Activated CD4-positive, CD25-positive, alpha-beta regulatory T cell treated with anti-CD3 and anti-CD28 coated beads, Interleukin-2, amount 50 U/mL, for 72 hours (primary cell): ENCODE results near the gene ARHGEF4.
"Not testable (repeated sequence)": the region's sequence is repeated elsewhere in the genome, so short reads cannot be mapped to it uniquely, and the experiment has no call there.

Experiments used
- DNase-seq: peaks from one replicate; pipeline ENCODE4 v3.0.0; 2021

The ARHGEF4 gene

DNA sequence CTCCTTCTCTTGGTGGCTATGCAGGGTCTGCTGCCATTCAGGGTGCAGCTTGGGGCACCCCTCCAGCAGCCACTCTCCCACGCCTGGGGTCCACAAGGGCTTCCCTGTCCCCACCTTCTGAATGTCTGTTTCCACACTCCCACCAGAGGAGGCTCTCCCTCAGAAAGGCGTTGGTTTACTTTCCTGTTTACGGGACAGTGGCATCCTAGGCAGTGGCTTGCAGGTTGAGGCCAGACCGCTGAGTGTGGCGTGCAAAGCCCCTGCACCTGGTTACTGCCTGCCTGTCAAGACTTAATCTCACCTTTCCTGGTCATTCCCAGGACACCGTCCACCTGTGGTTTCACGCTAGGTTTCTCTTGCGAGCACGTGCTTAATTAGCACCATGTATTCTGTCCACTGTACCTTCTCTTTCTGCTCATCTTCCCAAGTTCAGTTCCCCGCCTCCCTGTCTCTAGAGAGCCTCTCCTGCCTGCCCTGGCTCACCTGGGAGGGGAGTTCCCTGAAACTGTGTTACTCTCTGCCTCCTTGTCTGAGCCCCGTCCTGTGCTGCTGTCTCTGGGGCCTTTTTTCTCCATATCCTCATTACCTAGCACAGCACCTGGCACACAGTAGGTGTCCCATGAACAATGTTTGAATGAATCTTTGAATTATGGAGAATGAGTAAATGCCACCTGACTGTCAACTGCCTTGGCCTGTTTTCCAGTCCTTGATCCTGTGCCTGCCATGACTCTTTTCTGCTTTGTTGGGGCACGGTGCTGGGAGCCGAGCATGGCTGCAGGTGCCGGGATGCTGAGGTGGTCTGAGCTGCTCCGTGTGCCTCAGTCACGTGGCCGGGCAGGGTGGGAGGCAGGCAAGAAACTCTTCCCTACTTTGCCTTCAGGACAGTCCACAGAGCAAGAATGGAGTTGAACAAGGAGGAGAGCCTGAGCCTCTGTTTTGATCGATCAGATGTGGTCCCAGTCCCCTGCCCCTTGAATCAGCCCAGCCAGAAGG, 56.4 kb downstream of the ARHGEF4 start:
- DNase-seq, result no peak

DNA sequence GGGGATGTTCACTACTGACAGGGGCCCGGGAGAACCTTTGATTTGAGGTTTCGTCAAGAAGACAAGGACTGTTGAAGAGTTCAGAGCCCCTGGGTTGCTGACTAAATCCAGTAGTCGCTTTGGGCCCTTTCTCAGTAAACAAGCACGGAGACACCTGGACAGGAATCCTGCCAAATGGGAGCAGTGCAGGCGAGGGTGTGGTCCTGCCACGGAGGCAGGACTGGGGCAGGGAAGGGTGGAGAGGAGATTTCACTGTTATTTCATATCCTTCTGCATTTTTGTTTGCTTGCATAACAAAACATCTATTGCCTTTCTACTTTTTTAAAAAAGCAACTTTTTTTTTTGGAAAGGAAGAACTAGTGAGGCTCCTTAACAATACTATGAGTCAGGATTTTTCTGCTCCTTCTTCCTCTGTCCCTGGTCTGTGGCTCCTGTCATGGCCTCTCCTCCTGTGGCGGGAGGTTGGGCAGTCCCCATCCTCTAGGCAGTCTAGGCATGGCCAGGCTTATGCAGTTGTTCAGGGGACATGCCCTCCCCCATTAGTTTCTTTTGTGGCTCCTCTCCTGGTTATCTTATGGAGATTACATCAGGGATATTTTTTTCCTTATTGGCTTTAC, 57.7 kb downstream of the ARHGEF4 start:
- no peak for DNase-seq

DNA sequence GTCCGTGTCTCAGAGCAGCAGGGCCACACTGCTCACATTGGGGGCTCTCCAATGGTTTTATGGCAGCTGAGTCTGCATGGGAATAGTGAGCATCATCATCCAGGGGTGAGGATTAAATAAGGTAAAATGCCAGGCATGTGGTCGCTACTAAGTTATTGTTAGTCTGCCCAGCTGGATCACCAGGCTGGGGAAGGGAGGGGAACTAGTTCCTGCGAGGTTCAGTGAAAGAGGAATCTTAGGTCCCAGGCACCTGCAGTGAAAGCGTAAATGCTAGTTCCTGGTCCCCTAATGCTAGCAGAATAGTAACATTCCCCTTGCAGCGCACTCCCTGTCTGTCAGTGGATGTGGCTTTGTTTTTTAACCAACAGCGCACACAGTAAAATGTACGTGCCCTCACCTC, 60.1 kb downstream of the ARHGEF4 start:
- no peak for DNase-seq

DNA sequence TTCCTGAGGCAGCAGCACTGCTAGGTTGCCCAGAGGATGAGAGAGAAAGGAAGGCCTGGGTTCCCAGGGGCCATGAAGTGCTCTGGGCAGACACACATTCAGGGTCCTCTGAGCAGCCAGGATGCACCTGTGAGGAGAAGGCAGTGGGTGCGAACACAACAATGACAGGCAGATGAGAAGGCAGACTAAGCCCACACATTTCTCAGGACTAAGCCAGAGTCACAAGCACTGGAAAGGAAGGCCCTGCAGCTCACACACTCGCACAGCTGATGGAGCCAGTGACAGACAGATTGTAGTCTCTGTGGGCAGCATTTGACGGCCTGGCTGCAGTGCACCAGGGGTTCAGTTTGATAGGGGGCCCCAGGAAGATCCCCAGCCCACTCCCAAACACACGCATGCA, 61.8 kb downstream of the ARHGEF4 start:
- DNase-seq, result no peak

DNA sequence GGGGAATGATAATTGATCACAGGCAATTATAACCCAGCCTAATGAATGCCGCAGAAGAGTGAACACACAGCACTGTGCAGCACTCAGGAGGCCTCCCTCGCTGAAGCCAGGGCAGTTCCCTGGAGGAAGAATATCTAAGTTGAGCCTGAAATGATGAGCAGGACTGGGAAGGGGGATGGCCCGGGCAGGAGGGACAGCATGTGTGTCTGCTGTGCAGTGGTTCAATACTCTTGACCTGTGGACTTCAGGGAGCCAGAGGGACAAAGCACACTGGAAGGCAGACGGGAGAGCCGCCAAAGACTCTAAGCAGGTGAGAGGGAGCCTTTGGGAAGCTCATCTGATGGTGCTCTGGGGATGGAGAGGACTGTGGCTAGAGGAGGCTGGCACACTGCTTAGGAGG, 62.6 kb downstream of the ARHGEF4 start:
- DNase-seq, result no peak

DNA sequence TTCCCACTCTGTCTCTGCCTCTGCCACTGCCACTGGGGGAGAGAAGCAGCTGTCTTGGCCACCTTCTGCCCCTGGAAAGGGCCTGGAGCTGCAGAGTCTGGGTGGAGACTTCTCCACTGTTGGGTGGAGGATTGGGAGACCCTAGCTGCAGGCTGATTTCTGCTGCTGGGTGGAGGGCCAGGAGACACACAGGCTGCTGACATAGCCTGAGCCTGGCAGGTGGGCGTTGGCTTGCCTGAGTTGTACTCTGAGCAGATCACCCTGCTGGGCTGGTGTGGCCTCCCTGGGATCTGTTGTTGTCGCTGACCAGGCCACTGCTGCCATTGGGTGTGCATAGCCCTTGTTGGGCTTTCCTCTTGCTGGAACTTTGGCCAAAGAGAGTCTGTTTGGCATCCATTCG, 64.3 kb downstream of the ARHGEF4 start:
- no peak for DNase-seq

DNA sequence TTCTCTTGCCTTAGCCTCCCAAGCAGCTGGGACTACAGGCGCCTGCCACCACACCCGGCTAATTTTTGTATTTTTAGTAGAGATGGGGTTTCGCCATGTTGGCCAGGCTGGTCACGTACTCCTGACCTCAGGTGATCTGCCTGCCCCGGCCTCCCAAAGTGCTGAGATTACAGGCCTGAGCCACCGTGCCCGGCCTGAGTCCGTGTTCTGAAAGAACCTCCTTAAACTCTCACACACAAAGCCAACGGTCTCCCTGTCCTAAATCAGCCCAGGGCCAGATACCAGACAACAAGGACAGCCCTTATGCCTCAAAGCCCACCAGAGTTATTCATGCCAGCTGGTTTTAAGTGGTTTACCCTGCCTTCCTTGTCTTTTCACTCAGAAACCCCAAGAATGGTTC, 64.9 kb downstream of the ARHGEF4 start:
- not testable (repeated sequence) for DNase-seq

DNA sequence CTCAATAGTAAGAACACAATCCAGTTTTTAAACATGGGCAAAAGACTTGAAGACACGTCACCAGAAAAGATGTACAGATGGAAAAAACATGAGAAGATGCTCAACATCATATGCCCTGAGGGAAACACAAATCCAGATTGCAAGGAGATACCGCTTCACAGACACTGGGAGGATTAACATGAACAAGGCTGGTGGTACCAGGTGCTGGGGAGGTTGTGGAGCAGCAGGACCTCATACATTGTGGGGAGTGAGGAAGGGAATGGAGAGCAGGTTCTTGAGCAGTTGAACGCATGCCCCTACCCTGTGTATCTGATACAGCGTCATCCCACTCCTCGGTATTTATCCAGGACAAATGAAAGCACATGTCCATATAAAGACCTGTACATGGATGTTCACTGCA, 72.1 kb downstream of the ARHGEF4 start:
- DNase-seq, result no peak

DNA sequence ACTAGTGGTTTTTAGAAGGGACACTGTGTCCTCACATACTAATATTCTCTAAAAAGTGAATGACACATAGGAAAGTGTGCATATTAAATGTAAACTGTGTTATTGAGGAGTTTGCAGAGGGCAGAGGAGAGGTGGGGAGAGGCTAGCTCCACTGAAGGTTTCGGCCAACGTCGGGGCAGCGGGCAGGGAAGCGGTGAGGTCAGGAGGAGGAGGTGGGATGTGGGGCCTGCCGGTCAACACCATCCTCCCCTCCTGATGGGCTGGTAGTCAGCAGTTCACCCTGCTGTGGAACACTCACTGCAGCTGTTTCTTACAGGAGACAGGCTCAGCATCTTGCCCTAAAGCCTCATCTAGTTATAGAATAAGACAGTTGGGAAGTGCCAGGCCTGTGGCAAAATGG, 74.2 kb downstream of the ARHGEF4 start:
- DNase-seq, result no peak

DNA sequence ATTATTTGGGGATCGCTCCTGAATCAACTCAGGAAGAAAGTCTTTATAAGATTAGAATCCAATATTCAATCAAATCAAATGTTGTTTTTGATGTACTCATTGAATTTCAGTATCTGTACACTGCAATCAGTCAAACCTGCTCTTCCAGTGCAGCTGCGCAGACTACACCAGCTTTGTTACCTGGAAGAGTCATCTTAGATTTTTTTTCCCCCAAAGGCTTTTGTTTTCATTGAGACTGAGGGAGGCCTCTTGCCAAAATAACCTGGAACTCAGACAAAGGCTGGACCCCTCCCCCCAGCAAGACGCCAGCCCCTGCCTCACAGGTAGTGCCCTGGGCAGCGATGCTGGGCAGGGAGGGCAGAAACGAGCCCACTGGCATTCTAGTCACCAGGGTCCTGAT, 74.8 kb downstream of the ARHGEF4 start:
- DNase-seq, result no peak

DNA sequence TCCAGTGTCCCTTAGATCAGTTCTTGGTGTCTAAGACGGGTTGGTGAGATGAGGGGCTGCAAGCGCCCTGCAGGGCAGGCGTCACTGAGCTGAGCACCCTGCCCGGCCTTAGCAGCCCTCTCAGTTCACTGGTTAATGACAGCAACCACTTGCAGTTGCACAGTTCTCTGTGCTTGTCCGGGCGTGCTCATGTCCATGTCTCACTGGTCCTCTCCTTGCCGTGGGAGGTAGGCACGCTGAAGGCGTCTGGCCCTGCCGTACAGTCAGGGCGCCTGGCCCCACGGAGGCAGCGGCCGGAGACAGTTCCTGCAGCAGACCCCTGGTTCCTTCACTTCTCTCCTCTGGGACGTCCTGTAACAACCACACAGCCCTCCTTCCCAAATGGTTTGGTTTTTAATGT, 75.3 kb downstream of the ARHGEF4 start:
- no peak for DNase-seq

DNA sequence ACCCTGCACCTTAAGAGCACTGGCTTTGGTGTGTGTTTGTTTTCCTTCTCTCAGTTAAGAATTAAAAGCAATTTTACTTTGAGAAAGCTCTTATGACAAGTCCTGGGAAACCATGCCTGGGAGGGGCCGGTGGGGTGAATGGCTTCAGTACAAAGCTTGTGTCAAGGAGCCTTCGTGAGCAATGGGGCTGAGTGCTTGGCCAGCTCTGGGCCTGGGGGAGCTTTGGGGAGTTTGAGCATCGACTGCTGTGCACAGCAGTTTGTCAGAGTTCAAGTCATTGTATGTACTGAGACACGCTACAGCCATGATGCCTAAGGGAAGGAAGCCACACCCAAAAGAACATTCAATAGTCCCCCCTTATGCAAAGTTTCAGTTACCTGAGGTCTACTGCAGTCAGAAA, 75.8 kb downstream of the ARHGEF4 start:
- no peak for DNase-seq

DNA sequence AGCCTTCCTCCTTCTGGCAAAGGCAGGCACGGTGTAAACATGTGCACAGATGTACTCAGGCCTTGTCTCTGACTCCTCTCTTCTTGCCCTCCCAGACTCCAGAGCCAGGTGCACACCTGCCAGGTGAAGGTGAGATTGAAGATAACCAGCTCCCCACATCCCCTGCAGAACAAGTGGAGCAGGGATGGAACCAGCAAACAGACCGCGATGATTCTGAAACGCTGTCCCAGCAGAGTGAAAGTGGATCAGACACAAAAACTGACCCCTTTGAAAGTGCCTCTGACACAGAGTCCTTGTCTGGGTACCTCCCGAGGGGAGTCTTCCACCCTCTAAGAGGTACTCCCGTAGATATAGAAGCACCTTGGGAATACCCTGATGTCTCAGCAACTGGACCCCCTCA, 77.2 kb downstream of the ARHGEF4 start:
- no peak for DNase-seq

DNA sequence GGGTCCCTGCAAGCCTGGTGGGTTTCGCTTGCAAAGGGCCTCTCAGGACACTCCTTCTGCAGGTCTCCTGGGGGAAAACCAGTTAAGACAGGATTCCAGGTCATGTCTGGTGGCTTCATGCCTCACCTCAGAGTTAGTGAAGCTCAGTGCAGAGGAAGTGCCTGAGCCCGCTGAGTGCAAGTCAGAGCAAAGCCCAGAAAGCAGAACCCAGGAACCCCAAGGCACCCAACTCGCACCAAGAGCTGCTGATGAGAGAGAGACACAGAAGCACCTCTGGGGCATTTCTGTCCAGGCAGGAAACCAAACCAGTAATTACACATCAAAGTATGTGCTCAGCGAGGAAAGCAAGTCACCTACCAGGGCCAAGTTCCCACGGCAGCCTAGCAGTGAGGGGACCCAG, 78.4 kb downstream of the ARHGEF4 start:
- no peak for DNase-seq

DNA sequence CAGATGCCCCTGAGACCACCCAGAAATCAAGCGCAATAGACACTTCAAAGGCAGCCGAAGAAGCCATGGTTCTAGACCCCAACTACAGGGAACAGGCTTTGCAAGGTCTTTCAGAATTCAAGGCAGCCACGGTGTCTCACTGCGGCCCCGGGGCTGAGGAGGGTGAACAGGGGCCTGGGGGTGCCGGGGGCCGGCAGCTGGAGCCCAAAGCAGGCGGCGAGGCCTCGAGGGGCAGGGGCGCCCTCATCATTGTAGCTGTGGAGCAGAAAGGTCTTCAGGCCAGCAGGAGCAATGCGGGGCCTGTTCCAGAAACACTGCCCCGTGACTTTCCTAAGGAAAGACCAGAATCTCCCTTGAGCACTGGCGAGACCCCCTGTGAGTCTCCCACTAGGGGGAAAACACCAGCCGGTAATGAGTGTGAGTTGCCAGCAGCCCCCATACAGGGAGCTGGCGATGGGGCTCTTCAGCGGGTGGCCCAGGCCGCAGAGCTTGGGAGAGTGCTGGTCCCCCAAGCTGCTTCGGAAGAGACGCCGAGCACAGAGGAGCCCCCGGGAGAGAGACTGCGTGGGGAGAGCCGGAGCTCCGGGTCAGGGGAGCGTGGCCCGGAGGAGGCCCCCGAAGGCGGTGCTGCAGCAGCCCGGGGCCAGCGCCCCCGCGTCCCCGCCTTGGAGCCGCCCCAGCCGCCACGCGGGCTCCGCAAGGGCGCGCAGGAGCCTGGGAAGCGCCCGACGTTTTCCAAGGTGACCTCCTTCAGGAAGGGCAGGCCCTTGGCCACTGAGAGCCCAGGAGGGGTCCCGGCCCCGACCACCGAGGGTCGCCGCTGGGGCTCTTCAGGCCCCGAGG, 79.1 kb downstream of the ARHGEF4 start:
- DNase-seq, result no peak

DNA sequence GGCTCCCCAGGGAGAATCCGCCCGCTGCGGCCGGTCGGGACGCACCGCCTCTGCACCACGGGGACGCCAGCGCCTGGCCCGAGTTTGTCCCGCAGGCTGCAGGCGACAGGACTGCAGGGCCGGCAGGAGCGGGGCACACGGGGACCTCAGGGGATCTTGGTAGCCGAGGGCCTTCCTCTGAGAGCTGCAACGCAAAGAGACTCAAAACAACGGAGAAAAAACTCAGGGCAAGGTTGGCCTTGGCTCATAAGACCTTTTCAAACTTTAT, 79.7 kb downstream of the ARHGEF4 start:
- no peak for DNase-seq

DNA sequence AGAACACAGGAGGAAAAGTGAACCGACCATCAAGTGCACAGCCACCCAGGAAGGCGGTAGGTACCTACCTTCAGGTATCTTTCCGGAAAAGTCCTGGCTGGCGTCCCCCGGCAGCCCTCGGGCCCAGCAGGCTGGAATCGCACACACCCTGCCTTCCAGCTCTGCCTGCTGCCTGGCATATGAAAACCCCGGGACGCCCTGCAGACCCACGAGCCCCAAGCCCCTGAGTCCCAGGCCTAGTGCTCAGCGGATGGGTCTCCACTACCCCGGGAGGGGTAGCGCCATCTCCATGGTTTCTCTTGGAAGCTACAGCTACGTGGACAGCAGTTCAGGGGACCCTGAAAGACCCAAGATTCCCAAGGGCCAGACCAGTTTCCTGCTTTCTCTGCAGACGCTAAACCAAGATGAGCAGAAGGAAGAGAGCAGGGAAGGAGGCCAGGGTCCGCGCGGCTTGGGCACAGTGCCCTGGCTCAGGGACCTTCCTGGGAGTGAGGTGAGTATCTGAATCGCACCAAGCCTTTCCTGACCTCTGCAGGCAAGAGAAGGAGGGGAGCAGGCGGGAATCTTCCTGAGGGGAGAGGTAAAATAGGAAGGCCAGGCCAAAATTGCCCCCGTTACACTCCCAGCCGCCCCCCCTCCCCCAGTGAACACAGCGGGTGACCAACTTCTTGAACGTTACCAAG, 80.4 kb downstream of the ARHGEF4 start:
- no peak for DNase-seq

DNA sequence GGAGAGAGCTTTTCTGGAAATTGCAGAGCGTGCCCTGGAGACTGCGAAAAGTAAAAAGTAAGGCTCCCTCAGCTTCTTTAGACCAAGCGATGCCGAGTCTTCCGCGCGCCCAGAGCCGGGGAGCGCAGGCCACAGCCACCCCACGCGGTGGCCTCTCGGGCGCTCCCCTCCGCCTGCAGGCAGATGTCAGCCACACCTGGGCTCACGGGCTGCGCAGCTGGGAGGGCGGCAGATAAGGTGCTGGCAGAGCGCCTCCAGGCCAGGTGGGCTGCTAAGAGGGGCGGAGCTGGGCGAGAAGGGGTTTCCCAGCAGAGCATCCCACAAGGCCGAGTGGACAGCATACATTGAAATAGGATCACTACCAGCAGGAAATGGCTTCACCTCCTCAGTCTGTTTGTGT, 81.7 kb downstream of the ARHGEF4 start:
- DNase-seq, result no peak

DNA sequence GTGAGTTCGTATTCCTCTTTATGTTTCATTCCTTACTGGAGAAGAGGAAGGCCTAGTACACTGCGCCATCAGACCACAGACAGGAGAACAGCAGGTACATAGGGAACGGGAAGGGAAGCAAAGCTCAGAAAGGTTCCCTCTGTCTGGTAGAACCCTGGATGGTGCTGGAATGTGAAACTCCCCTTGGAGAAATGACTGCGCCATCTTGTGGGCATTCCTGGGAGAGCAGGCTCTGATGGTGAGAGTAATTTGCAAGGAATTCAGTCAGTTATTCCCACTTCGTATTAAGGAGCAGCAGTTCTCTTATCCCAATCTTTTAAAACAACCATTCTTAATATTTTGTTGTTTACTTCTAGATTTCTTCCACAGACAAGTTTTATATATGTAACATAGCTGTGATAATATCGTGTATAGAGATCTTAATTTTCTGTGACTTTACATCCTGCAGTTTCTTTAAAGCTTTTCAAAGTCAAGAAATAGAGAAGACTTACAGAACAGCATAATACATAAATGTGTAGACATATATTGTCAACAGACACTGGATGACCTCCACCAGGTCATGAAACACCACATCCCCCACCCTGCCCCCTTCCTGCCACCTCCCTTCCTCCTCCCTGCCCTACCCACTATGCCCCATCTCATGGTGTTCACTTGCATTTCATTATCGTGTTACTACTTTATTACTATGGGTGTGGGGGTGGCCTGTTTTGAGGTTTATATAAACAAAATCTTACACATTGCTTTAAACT, 83.9 kb downstream of the ARHGEF4 start:
- DNase-seq, result peak; percentile 71

DNA sequence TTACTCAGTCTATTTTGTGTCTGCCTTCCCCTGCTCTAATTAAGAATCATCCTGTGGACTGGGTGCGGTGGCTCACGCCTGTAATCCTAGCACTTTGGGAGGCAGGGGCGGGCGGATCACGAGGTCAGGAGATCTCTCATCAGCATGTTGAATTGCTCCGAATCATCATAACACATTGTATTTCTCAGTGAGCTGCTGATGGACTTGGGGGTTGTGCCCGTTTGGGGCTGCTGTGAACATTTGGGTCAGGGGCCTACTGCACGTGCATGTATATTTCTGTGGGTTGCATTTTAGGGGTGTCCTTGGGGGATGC, 84.4 kb downstream of the ARHGEF4 start:
- DNase-seq, result no peak

DNA sequence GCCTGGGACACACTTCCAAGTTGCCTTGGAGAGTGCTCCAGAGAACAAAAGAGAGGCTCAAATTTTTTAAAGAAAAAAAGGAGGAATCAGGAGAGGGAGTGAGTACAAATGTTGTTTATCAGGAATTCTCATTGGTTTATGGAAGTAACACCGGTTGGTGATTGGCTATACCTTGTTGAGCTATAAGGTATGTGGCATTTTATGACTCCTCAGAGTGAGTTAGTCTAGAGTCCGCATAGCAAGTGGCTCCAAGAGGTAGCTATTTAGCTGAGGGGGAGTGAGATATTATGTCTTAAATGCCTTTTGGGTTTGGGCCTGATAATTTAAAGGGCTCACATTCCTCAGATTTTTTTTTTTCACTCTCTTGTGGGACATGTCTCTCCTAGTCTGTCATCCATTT, 85.7 kb downstream of the ARHGEF4 start:
- no peak for DNase-seq

DNA sequence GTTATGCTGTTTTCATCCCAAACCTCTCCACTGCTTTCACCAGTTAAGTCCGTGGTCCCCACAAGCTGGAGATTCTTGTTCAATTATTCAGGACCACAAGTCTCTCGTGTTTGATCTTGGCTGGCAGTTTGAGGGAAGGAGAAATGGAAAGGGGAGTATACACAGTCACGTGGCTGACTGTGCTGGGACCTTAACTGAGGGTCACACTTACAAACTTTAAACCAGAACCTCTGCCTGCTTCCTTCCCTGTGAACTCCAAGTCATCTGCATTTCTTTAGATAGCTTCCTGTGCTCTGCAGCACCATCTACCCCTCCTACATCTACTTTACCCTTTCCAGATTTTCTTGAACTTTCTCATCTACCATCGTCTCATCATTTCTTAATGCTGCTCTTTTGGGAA, 91.7 kb downstream of the ARHGEF4 start:
- DNase-seq, result no peak
